Cardiac ventricle fibroblast (primary cell): ENCODE data around the gene GP2. TPM values are rescaled to one million over a fixed set of nuclear protein-coding genes. Genes with fewer than 3 reads are reported as not detected.

Source experiments
- total RNA-seq: library from RNA; depleted of rRNA; stranded (reverse); fragments of >200 nt; gene quantifications from 2 replicates; pipeline ENCODE4 v1.2.3, GENCODE V29; 2015

Gene GP2
- not detected in 2 replicates for total RNA-seq

GRCh38 chr16:20327444-20328041, at the start of gene GP2:
TSS of gene GP2 (minus strand) at chr16:20327513. CDS start at chr16:20326431, 1,082 bp downstream.

DNA sequence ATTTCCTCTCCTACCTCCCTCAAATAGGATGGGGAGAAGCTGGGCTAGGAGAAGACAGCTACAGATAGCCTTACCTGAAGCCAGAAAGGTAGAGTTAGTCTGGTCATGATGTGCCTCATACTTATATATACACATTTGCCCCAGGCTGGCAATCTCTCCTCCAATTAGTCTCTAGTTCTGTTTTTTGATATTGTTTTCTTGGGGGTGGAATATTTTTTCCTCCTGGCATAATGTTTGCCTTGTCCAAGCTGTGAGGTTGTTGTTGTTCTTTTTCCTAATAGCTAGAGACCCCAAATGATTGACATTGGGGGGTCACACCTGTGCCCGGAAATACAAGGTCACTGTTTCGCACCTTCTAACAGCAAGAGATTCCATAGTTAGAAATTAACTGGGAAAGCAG, 25.3 kb upstream of the GP2 start, which contains the start of gene UMOD:
Gene UMOD (minus strand): TSS at position 101 of the 400 bp plus-strand sequence. CDS start 1,978 bp downstream, outside the sequence.

Other genes with a start within 250 kb of the GP2 start
- not detected in 2 replicates for gene UMOD, start 25.2 kb upstream of the GP2 start, total RNA-seq
- gene PDILT, start 77.2 kb upstream of the GP2 start, total RNA-seq, result 0.19 and 1.1 TPM in 2 replicates
- 43.3 and 49.9 TPM in 2 replicates for gene ACSM5, start 82.0 kb upstream of the GP2 start, total RNA-seq
- gene ACSM2A, start 124.0 kb upstream of the GP2 start, total RNA-seq, result 0.10 TPM in 1 of 2 replicates, not detected in the other
- not detected in 2 replicates for gene ACSM2B, start 248.9 kb upstream of the GP2 start, total RNA-seq